IMR-90 (cell line): ENCODE measurements around the gene ARSB. TPM values are rescaled to one million over a fixed set of nuclear protein-coding genes. Genes with fewer than 3 reads are reported as not detected.

Experiments
- ATAC-seq: fragments of 200-7000 bp; cut with Tn5 transposase; 2 replicates; pipeline ENCODE4 v1.9.1; 2020; ENCODE audit warnings: low read depth, mild to moderate bottlenecking, moderate library complexity
- BruUV-seq: library from RNA; stranded (reverse); fragments of 400-500 nt; replicated peaks from 2 replicates; lab custom pipeline; 2021; lab: Mats Ljungman, UMichigan
- CTCF ChIA-PET: fragments of 300-600 bp; formaldehyde crosslinking; extraction: SDS; loops from one replicate; lab custom pipeline; 2021; ENCODE audit warnings: antibody characterized with exemption; lab: Yijun Ruan, JAX
- POLR2A ChIA-PET: fragments of 300-600 bp; sonication (Branson Sonifier 250); formaldehyde crosslinking; loops from one replicate; lab custom pipeline; 2022; ENCODE audit warnings: antibody characterized with exemption; ENCODE audit not compliant: unreplicated experiment; lab: Charles Lee
- DNase-seq: peaks from one replicate; pipeline ENCODE4 v3.0.0; 2013
- H2AFZ ChIP-seq: replicated peaks from 2 replicates; pipeline ENCODE3; 2013; ENCODE audit warnings: low read length, mild to moderate bottlenecking; ENCODE audit not compliant: poor library complexity
- H2AK5ac ChIP-seq: 2 replicates; pipeline ENCODE4 v1.6.1; 2013; ENCODE audit warnings: low read depth, low read length, inconsistent platforms
- H2AK9ac ChIP-seq: replicated peaks from 2 replicates; pipeline ENCODE3; 2013; ENCODE audit warnings: mild to moderate bottlenecking, low read depth, low read length, moderate library complexity; ENCODE audit not compliant: poor library complexity
- H2BK120ac ChIP-seq: 2 replicates; pipeline ENCODE4 v1.6.1; 2013; ENCODE audit warnings: low read depth, low read length, inconsistent platforms
- H2BK15ac ChIP-seq: 3 replicates; pipeline ENCODE4 v1.6.1; 2013; ENCODE audit warnings: low read depth, low read length, inconsistent platforms
- H2BK20ac ChIP-seq: 2 replicates; pipeline ENCODE4 v1.6.1; 2013; ENCODE audit warnings: low read depth, mild to moderate bottlenecking, inconsistent platforms, low read length, moderate library complexity
- H2BK5ac ChIP-seq: 2 replicates; pipeline ENCODE4 v1.6.1; 2013; ENCODE audit warnings: mild to moderate bottlenecking, low read depth, low read length, inconsistent platforms; ENCODE audit not compliant: poor library complexity, severe bottlenecking
- H3K14ac ChIP-seq: replicated peaks from 2 replicates; pipeline ENCODE4 v1.6.1; 2013; ENCODE audit warnings: low read depth, low read length, inconsistent platforms
- H3K18ac ChIP-seq: 2 replicates; pipeline ENCODE4 v1.6.1; 2013; ENCODE audit warnings: low read depth, low read length, control low read depth
- H3K23ac ChIP-seq: 2 replicates; pipeline ENCODE4 v1.6.1; 2013; ENCODE audit warnings: low read depth, low read length, inconsistent platforms
- H3K27ac ChIP-seq: 2 replicates; pipeline ENCODE4 v1.5.1; 2013; ENCODE audit warnings: mild to moderate bottlenecking, control low read depth, low read length; ENCODE audit not compliant: insufficient read depth
- H3K27me3 ChIP-seq: 2 replicates; pipeline ENCODE4 v1.6.1; 2013; ENCODE audit warnings: low read length; ENCODE audit not compliant: control insufficient read depth, insufficient read depth
- H3K36me3 ChIP-seq: 2 replicates; pipeline ENCODE4 v1.6.1; 2013; ENCODE audit warnings: low read length, mixed read lengths; ENCODE audit not compliant: control insufficient read depth, insufficient read depth
- H3K4ac ChIP-seq: 2 replicates; pipeline ENCODE4 v1.6.1; 2013; ENCODE audit warnings: low read depth, low read length, inconsistent platforms
- H3K4me1 ChIP-seq: 2 replicates; pipeline ENCODE4 v1.6.1; 2013; ENCODE audit warnings: low read length, mixed read lengths; ENCODE audit not compliant: control insufficient read depth, insufficient read depth
- H3K4me2 ChIP-seq: 2 replicates; pipeline ENCODE4 v1.6.1; 2013; ENCODE audit warnings: low read depth, mild to moderate bottlenecking, control low read depth, low read length, moderate library complexity
- H3K4me3 ChIP-seq: 2 replicates; pipeline ENCODE4 v1.5.1; 2013; ENCODE audit warnings: low read depth, mild to moderate bottlenecking, control low read depth, low read length, moderate library complexity; ENCODE audit not compliant: insufficient read depth
- H3K56ac ChIP-seq: 2 replicates; pipeline ENCODE4 v1.6.1; 2013; ENCODE audit warnings: low read length, inconsistent platforms; ENCODE audit not compliant: insufficient read depth; ENCODE audit errors: extremely low read depth
- H3K79me1 ChIP-seq, 2 experiments: 2 replicates each; pipeline ENCODE4 v1.6.1; 2013; ENCODE audit warnings: low read length in 2 of 2, inconsistent platforms in 1 of 2, low read depth in 1 of 2
- H3K9ac ChIP-seq: 2 replicates; pipeline ENCODE4 v1.6.1; 2013; ENCODE audit warnings: low read depth, low read length, control low read depth
- H3K9me1 ChIP-seq: 2 replicates; pipeline ENCODE4 v1.6.1; 2013; ENCODE audit warnings: low read length, inconsistent platforms; ENCODE audit not compliant: insufficient read depth
- H3K9me3 ChIP-seq: 2 replicates; pipeline ENCODE4 v1.6.1; 2013; ENCODE audit warnings: low read length; ENCODE audit not compliant: control insufficient read depth, insufficient read depth
- H4K20me1 ChIP-seq: 2 replicates; pipeline ENCODE4 v1.6.1; 2013; ENCODE audit warnings: low read length, inconsistent platforms; ENCODE audit not compliant: insufficient read depth
- H4K5ac ChIP-seq: 2 replicates; pipeline ENCODE4 v1.6.1; 2013; ENCODE audit warnings: mild to moderate bottlenecking, low read depth, low read length, control low read depth
- H4K8ac ChIP-seq, 2 experiments: 2 replicates each; pipeline ENCODE4 v1.6.1; 2013; ENCODE audit warnings: low read depth in 2 of 2, low read length in 2 of 2, control low read depth in 1 of 2, inconsistent platforms in 1 of 2
- H4K91ac ChIP-seq: 2 replicates; pipeline ENCODE4 v1.6.1; 2013; ENCODE audit warnings: low read depth, low read length, inconsistent platforms; ENCODE audit not compliant: insufficient read depth
- BHLHE40 ChIP-seq: fragments of 150-350 bp; IDR thresholded peaks from 2 replicates; pipeline ENCODE4 v1.6.1; 2016; ENCODE audit warnings: mild to moderate bottlenecking, low read depth, low read length
- CEBPB ChIP-seq: IDR thresholded peaks from 2 replicates; pipeline ENCODE4 v1.6.1; 2012; ENCODE audit warnings: low read depth, low read length, improper control_type of control experiment
- FOS ChIP-seq: fragments of 150-350 bp; IDR thresholded peaks from 2 replicates; pipeline ENCODE4 v1.6.1; 2016; ENCODE audit warnings: low read depth, low read length
- MXI1 ChIP-seq: IDR thresholded peaks from 2 replicates; pipeline ENCODE4 v1.6.1; 2012; ENCODE audit warnings: low read depth, mild to moderate bottlenecking, low read length, moderate library complexity, borderline replicate concordance
- NFE2L2 ChIP-seq: fragments of 150-350 bp; IDR thresholded peaks from 2 replicates; pipeline ENCODE4 v1.6.1; 2016; ENCODE audit warnings: low read depth, mild to moderate bottlenecking, low read length
- POLR2A ChIP-seq: IDR thresholded peaks from 2 replicates; pipeline ENCODE4 v1.6.1; 2012; ENCODE audit warnings: mild to moderate bottlenecking, low read depth, low read length
- RCOR1 ChIP-seq: IDR thresholded peaks from 2 replicates; pipeline ENCODE4 v1.6.1; 2012; ENCODE audit warnings: mild to moderate bottlenecking, low read length, improper control_type of control experiment; ENCODE audit not compliant: insufficient replicate concordance
- RFX5 ChIP-seq: IDR thresholded peaks from 2 replicates; pipeline ENCODE4 v1.8.0; 2012; ENCODE audit warnings: low read depth, mild to moderate bottlenecking, low read length, moderate library complexity
- SMC3 ChIP-seq: fragments of 150-350 bp; IDR thresholded peaks from 2 replicates; pipeline ENCODE4 v1.6.1; 2016; ENCODE audit warnings: low read depth, mild to moderate bottlenecking, antibody characterized with exemption, low read length, moderate library complexity
- WGBS, 2 experiments: methylation state at CpG; one replicate each; pipeline versions ENCODE4 v1.1.5 to v1.1.7; 2013; ENCODE audit warnings: missing lambda C conversion rate in 2 of 2; ENCODE audit not compliant: insufficient read length in 1 of 2; ENCODE audit errors: extremely low coverage in 2 of 2; 5-methylcytosine and 5-hydroxymethylcytosine counted together
- dilution Hi-C: fragments of 300-500 bp; cut with HindIII; formaldehyde crosslinking; loops from one replicate; pipeline ENCODE4 v1.14.3; 2018; ENCODE audit warnings: low sequenced_read_pairs; ENCODE audit not compliant: unreplicated experiment
- in situ Hi-C: fragments of 300-500 bp; cut with MboI; formaldehyde crosslinking; loops from 3 replicates; pipeline ENCODE4 v1.14.3; 2019; ENCODE audit warnings: low sequenced_read_pairs, inconsistent platforms, mixed read lengths
- intact Hi-C: fragments of 100-400 bp; cut with micrococcal nuclease; formaldehyde crosslinking; loops from 2 replicates; pipeline ENCODE4 v1.10.0; 2022
- polyA plus RNA-seq, 3 experiments: library from polyadenylated mRNA; depleted of rRNA; stranded (reverse); fragments of >200 nt; gene quantifications; 2 replicates each; pipeline ENCODE4 v1.2.3, GENCODE V29; 2012; ENCODE audit warnings: low replicate concordance in 1 of 3
- total RNA-seq: library from RNA; depleted of rRNA; stranded (reverse); fragments of >200 nt; gene quantifications from 2 replicates; pipeline ENCODE4 v1.2.3, GENCODE V29; 2012
- TF ChIP-seq, protein P1 (sequence below): conservative IDR thresholded peaks from 2 replicates; pipeline ENCODE4 v1.5.1; 2012; ENCODE audit warnings: mild to moderate bottlenecking, low read depth, low read length, improper control_type of control experiment

ARSB gene
- total and polyA plus RNA-seq, 2 of the 4 experiments (the other 2 are of a cell fraction): 16.0 to 16.3 TPM

DNA sequence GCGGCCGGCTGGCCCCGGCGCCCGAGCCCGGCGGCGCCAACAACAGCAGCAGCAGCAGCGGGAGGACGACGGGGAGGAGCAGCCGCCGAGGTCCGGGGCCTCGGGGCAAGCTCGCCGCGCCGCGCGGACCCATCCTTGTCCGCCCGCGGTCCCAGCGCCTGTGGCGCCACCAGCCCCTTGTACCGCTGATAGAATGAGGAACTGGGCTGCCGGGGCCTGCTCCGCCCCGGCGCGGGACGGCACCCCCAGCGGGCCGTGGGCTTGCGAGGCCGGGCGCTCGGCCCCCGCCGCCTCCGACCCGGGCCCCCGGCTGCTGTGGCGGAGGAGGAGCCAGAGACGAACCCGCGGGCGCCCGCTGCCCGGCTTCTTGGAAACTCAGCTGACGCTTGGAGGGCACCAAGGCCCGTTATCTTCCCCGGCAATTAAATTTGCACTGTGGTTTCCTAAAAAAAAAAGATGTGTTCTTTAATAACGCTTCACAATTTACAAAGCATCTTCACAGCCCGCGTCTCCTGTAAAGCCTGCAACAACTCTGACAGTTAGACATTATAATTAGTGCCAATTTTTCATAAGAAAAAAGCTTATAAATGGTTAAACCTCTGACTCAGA lies at the start of gene ARSB (continued):
- TF ChIP-seq NFE2L2 (no peak), POLR2A (no peak), RFX5 (no peak), SMC3 (no peak), FOS (no peak)

DNA sequence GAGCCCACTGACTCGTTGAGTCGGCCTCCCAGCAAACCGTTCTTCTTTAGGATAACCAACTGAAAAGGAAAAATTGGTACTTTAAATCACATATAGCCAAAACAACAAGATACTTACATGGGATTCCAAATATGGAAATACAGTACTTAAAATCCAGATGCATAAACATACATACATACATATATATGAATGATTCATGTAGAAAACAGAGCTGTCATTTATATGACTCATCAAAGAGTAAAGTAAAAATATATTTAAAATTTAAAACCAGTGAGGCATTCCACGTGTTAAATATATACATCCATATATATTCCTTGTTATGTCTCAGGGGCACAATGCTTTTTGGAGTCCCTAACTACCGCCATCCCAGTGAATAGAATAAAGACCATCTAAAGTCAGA lies 47.7 kb upstream of the ARSB start:
- dilution Hi-C loops: no loop called here
- no peak overlapping the region for H2AFZ ChIP-seq
- H3K18ac ChIP-seq: no peak overlapping the region
- H3K9ac ChIP-seq: no peak overlapping the region
- H3K27me3 ChIP-seq: no peaks in the 10 kb centered on the region
- H3K14ac ChIP-seq: no peak overlapping the region
- CTCF ChIA-PET: interaction anchor here (0.6 kb wide), 1 partner anchor 469 kb away, joined by 3 read pairs; no protein-coding TSS in a partner anchor
- no peak overlapping the region for H4K5ac ChIP-seq
- H3K56ac ChIP-seq: no peak overlapping the region
- WGBS, 2 experiments: no CpG with 5 or more reads among the region's 5 CpGs
- no peak overlapping the region for H3K23ac ChIP-seq
- BruUV-seq: no TSS peak
- no peak overlapping the region for H3K4ac ChIP-seq
- no peaks in the 10 kb centered on the region for H3K79me1 ChIP-seq
- TF ChIP-seq SMC3 (no peak), CEBPB (no peak), RCOR1 (no peak), RFX5 (no peak), MXI1 (no peak), BHLHE40 (no peak)
- TF ChIP-seq, protein P1, sequence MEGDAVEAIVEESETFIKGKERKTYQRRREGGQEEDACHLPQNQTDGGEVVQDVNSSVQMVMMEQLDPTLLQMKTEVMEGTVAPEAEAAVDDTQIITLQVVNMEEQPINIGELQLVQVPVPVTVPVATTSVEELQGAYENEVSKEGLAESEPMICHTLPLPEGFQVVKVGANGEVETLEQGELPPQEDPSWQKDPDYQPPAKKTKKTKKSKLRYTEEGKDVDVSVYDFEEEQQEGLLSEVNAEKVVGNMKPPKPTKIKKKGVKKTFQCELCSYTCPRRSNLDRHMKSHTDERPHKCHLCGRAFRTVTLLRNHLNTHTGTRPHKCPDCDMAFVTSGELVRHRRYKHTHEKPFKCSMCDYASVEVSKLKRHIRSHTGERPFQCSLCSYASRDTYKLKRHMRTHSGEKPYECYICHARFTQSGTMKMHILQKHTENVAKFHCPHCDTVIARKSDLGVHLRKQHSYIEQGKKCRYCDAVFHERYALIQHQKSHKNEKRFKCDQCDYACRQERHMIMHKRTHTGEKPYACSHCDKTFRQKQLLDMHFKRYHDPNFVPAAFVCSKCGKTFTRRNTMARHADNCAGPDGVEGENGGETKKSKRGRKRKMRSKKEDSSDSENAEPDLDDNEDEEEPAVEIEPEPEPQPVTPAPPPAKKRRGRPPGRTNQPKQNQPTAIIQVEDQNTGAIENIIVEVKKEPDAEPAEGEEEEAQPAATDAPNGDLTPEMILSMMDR: no peak
- no peaks in the 10 kb centered on the region for H4K20me1 ChIP-seq
- in situ Hi-C loops: no loop called here
- no peak overlapping the region for H3K4me3 ChIP-seq
- H3K4me1 ChIP-seq: no peaks in the 10 kb centered on the region
- no peak overlapping the region for H2BK20ac ChIP-seq
- no peak overlapping the region for H4K8ac ChIP-seq
- no peak overlapping the region for H3K27ac ChIP-seq
- no peak overlapping the region for H4K91ac ChIP-seq
- no peaks in the 10 kb centered on the region for H3K36me3 ChIP-seq
- peaks cover 2% of the 10 kb centered on the region; the same call in 1 of the 2 replicates for H3K9me3 ChIP-seq
- H2BK120ac ChIP-seq: no peak overlapping the region
- DNase-seq: no peak
- no peak overlapping the region for H3K4me2 ChIP-seq
- no peak overlapping the region for H2AK9ac ChIP-seq
- intact Hi-C loops: no loop called here
- H2BK5ac ChIP-seq: no peak overlapping the region
- no peaks in the 10 kb centered on the region for H3K9me1 ChIP-seq
- POLR2A ChIA-PET: no interaction called here
- no peak overlapping the region for H2BK15ac ChIP-seq
- no peak for ATAC-seq
- H2AK5ac ChIP-seq: no peak overlapping the region
